CD4-positive, alpha-beta T cell treated with Interleukin-4 for 1 hour (primary cell): Measurements from ENCODE around the gene DVL2.
A peak's percentile ranks its signal among the peaks of the same experiment; 100 is the strongest.

ENCODE experiments used
- DNase-seq, 2 donors: peaks; one replicate each; pipeline ENCODE4 v3.0.0-alpha.2; 2020 to 2022

Gene DVL2

GRCh38 chr17:7237266-7237760, 3.0 kb upstream of the DVL2 start:
- DNase-seq = no peak

- DNase-seq = no peak
Measured at GRCh38 chr17:7236808-7237207, 2.5 kb upstream of the DVL2 start.

GRCh38 chr17:7235693-7236665, 1.7 kb upstream of the DVL2 start:
- DNase-seq = no peak

GRCh38 chr17:7233701-7234082, 625 bp downstream of the DVL2 start:
- DNase-seq = no peak

- DNase-seq = no peak
Measured at GRCh38 chr17:7232114-7232513, 2.2 kb downstream of the DVL2 start.

- DNase-seq = no peak
Measured at GRCh38 chr17:7229504-7229903, 4.8 kb downstream of the DVL2 start.

GRCh38 chr17:7228920-7229319, 5.4 kb downstream of the DVL2 start:
- no peak for DNase-seq

- no peak for DNase-seq
Measured at GRCh38 chr17:7226721-7227710, 7.3 kb downstream of the DVL2 start.

GRCh38 chr17:7225711-7226331, 8.5 kb downstream of the DVL2 start:
- no peak for DNase-seq

GRCh38 chr17:7224661-7225111, 9.6 kb downstream of the DVL2 start:
- DNase-seq = no peak

- DNase-seq = no peak
Measured at GRCh38 chr17:7224110-7224509, 10.2 kb downstream of the DVL2 start.

- no peak for DNase-seq
Measured at GRCh38 chr17:7223375-7223774, 10.9 kb downstream of the DVL2 start.

GRCh38 chr17:7222972-7223292, 11.4 kb downstream of the DVL2 start:
- DNase-seq = no peak

GRCh38 chr17:7222093-7222971, 12.0 kb downstream of the DVL2 start:
- DNase-seq = no peak

- DNase-seq = no peak
Measured at GRCh38 chr17:7221278-7222092, 12.8 kb downstream of the DVL2 start.

- peak; percentile 70 to 72 for DNase-seq
Measured at GRCh38 chr17:7220593-7221277, 13.6 kb downstream of the DVL2 start.

GRCh38 chr17:7219812-7220592, 14.3 kb downstream of the DVL2 start, which contains the start of the genes ACADVL and DLG4:
TSS of gene ACADVL (plus strand) at chr17:7219938. CDS start at chr17:7219985, 47 bp downstream.
TSS of gene DLG4 (minus strand) at chr17:7219836.
- DNase-seq = peak; percentile 78 to 79

GRCh38 chr17:7219229-7219811, 15.0 kb downstream of the DVL2 start:
- DNase-seq = no peak

- no peak for DNase-seq
Measured at GRCh38 chr17:7218758-7219157, 15.6 kb downstream of the DVL2 start.
